HEK293T (cell line): ENCODE results near the gene ARRDC1.

ENCODE experiments used
- CTCF ChIA-PET: fragments of 350-600 bp; formaldehyde crosslinking; extraction: SDS; loops from one replicate; lab custom pipeline; 2021; ENCODE audit warnings: antibody characterized with exemption, inconsistent platforms; lab: Yijun Ruan, JAX
- POLR2A ChIA-PET: fragments of 350-600 bp; formaldehyde crosslinking; extraction: SDS; loops from one replicate; lab custom pipeline; 2020; ENCODE audit warnings: antibody characterized with exemption, inconsistent platforms; lab: Yijun Ruan, JAX
- DNase-seq: peaks from one replicate; pipeline ENCODE4 v3.0.0; 2012; ENCODE audit warnings: mixed read lengths; ENCODE audit errors: extremely low spot score
- ARNT ChIP-seq: fragments of 450-650 bp; IDR thresholded peaks from 2 replicates; pipeline ENCODE4 v1.6.1; 2017; ENCODE audit warnings: mild to moderate bottlenecking
- BHLHE40 ChIP-seq: fragments of 450-650 bp; IDR thresholded peaks from 2 replicates; pipeline ENCODE4 v1.6.1; 2016; ENCODE audit warnings: mild to moderate bottlenecking, moderate library complexity, borderline replicate concordance
- CTBP1 ChIP-seq: fragments of 450-650 bp; IDR thresholded peaks from 2 replicates; pipeline ENCODE4 v1.6.1; 2016; ENCODE audit warnings: borderline replicate concordance
- ELF4 ChIP-seq: fragments of 450-650 bp; IDR thresholded peaks from 2 replicates; pipeline ENCODE4 v1.6.1; 2017; ENCODE audit warnings: antibody characterized with exemption
- FOXA1 ChIP-seq: fragments of 450-650 bp; IDR thresholded peaks from 2 replicates; pipeline ENCODE4 v1.6.1; 2016; ENCODE audit warnings: mild to moderate bottlenecking
- FOXK2 ChIP-seq: fragments of 450-650 bp; IDR thresholded peaks from 2 replicates; pipeline ENCODE4 v1.6.1; 2016; ENCODE audit warnings: mild to moderate bottlenecking
- FOXM1 ChIP-seq: fragments of 450-650 bp; IDR thresholded peaks from 2 replicates; pipeline ENCODE4 v1.6.1; 2017; ENCODE audit warnings: mild to moderate bottlenecking, borderline replicate concordance
- HDGF ChIP-seq: fragments of 450-650 bp; IDR thresholded peaks from 2 replicates; pipeline ENCODE4 v1.6.1; 2017; ENCODE audit warnings: antibody characterized with exemption, borderline replicate concordance
- L3MBTL2 ChIP-seq: fragments of 450-650 bp; conservative IDR thresholded peaks from 2 replicates; pipeline ENCODE4 v1.6.1; 2016; ENCODE audit warnings: mild to moderate bottlenecking
- LEF1 ChIP-seq: fragments of 450-650 bp; IDR thresholded peaks from 2 replicates; pipeline ENCODE4 v1.6.1; 2017; ENCODE audit warnings: mild to moderate bottlenecking, borderline replicate concordance
- NFRKB ChIP-seq: fragments of 450-650 bp; IDR thresholded peaks from 2 replicates; pipeline ENCODE4 v1.6.1; 2016; ENCODE audit warnings: mild to moderate bottlenecking, moderate library complexity
- PKNOX1 ChIP-seq: fragments of 450-650 bp; IDR thresholded peaks from 2 replicates; pipeline ENCODE4 v1.6.1; 2016
- SP1 ChIP-seq: fragments of 450-650 bp; IDR thresholded peaks from 2 replicates; pipeline ENCODE4 v1.6.1; 2017
- SUZ12 ChIP-seq: fragments of 450-650 bp; IDR thresholded peaks from 2 replicates; pipeline ENCODE4 v1.6.1; 2016; ENCODE audit warnings: mild to moderate bottlenecking
- TARDBP ChIP-seq: fragments of 450-650 bp; IDR thresholded peaks from 2 replicates; pipeline ENCODE4 v1.6.1; 2016
- ZNF384 ChIP-seq: fragments of 450-650 bp; IDR thresholded peaks from 2 replicates; pipeline ENCODE4 v1.6.1; 2016

The ARRDC1 gene

DNA sequence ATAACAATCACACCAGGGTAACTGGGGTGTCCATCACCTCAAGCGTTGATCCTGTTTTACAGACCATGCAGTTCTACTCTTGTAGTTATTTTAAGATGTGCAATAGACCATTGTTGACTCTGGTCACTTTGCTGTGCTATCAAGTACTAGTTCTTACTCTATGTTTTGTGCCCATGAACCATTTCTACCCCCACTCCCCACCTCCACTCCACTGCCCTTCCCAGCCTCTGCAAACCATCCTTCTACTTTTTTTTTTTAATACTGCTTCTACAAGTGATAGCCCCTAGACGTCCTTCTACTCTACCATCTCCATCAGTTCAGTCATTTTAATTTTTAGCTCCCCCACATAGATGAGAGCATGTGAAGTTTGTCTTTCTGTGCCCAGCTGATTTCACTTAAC is 52.1 kb downstream of the ARRDC1 start:
- DNase-seq = no peak
- ChIA-PET POLR2A (no interaction called here), CTCF (no interaction called here)
- no peak for TF ChIP-seq SUZ12
- no peak for TF ChIP-seq ZNF384
- no peak for TF ChIP-seq ELF4
- TF ChIP-seq L3MBTL2 = no peak
- TF ChIP-seq HDGF = no peak
- TF ChIP-seq TARDBP = no peak
- TF ChIP-seq ARNT = no peak
- no peak for TF ChIP-seq FOXM1
- TF ChIP-seq PKNOX1 = no peak
- no peak for TF ChIP-seq NFRKB
- no peak for TF ChIP-seq LEF1
- TF ChIP-seq FOXA1 = no peak
- TF ChIP-seq FOXK2 = no peak

GRCh38 chr9:137658781-137659180 is 53.3 kb downstream of the ARRDC1 start:
- DNase-seq = no peak
- POLR2A ChIA-PET = no interaction called here
- CTCF ChIA-PET = no interaction called here

DNA sequence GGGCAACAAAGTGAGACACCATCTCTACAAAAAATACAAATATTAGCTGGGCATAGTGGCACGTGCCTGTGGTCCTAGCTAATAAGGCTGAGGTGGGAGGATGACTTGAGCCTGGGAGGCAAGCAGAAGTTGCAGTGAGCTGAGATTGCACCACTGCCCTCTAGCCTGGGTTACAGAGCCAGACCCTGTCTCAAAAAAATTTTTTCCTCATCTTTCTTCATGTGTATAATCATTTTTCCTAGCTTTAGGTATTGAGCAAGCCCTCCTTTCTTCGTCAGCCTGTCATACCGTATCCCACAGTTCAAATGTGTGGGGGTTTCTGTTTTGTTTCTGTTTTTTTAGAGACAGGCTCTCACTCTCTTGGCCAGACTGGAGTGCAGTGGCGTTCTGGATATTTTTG is 54.7 kb downstream of the ARRDC1 start:
- DNase-seq = no peak
- TF ChIP-seq ZNF384 (no peak), BHLHE40 (no peak), ARNT (no peak), PKNOX1 (no peak), LEF1 (no peak), SP1 (no peak), CTBP1 (no peak), FOXA1 (no peak), NFRKB (no peak), SUZ12 (no peak), ELF4 (no peak), FOXK2 (no peak), TARDBP (no peak), FOXM1 (no peak), L3MBTL2 (no peak), HDGF (no peak)
- POLR2A ChIA-PET = no interaction called here
- CTCF ChIA-PET = no interaction called here

More at GRCh38 chr9:137658781-137659180, 53.3 kb downstream of the ARRDC1 start:
- TF ChIP-seq BHLHE40 = no peak

- no peak for DNase-seq
- CTCF ChIA-PET = interaction anchor here (1.1 kb wide), 1 partner anchor 31 kb away, joined by 3 read pairs; no protein-coding TSS in a partner anchor
- POLR2A ChIA-PET = no interaction called here
- no peak for TF ChIP-seq LEF1
- no peak for TF ChIP-seq PKNOX1
- TF ChIP-seq TARDBP = no peak
- TF ChIP-seq HDGF = no peak
- TF ChIP-seq SP1 = no peak
- no peak for TF ChIP-seq FOXA1
- no peak for TF ChIP-seq ARNT
- no peak for TF ChIP-seq BHLHE40
- no peak for TF ChIP-seq ZNF384
- TF ChIP-seq SUZ12 = no peak
- TF ChIP-seq FOXK2 = no peak
- TF ChIP-seq ELF4 = no peak
- no peak for TF ChIP-seq NFRKB
Measured at GRCh38 chr9:137663584-137663983, 58.1 kb downstream of the ARRDC1 start.

DNA sequence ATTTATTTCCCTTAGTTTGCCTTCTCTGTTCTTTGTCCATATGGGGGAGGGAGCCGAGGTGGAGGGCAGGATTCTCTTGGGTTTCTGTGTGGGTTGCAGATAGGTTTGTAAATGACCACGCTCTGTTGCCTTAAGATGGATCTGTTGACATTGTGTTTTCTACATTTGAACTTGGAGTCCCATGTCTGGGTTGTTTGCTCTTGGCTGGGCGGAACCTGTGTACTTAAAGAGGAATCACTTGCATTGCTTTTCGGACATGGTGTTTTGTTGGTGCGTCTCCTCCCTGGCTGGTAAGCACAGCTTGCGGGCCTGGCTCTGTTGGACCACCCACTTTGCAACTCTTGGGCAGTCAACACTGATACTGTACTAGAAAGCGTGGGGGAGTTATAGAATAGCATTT is 59.2 kb downstream of the ARRDC1 start:
- POLR2A ChIA-PET = no interaction called here
- CTCF ChIA-PET = interaction anchor here (1.1 kb wide), 1 partner anchor 30 kb away, joined by 3 read pairs; no protein-coding TSS in a partner anchor
- TF ChIP-seq ZNF384 = no peak
- TF ChIP-seq CTBP1 = no peak
- TF ChIP-seq SUZ12 = no peak
- TF ChIP-seq BHLHE40 = no peak
- TF ChIP-seq HDGF = no peak
- TF ChIP-seq LEF1 = no peak
- no peak for TF ChIP-seq ARNT
- TF ChIP-seq TARDBP = no peak
- TF ChIP-seq SP1 = no peak
- TF ChIP-seq FOXA1 = no peak
- TF ChIP-seq PKNOX1 = no peak

More for the DNA sequence above, 59.2 kb downstream of the ARRDC1 start:
- no peak for DNase-seq
